Bronchial epithelial cell (primary cell): ENCODE measurements around the gene NAT9. TPM values are rescaled to one million over a fixed set of nuclear protein-coding genes. Genes with fewer than 3 reads are reported as not detected.
A peak's percentile ranks its signal among the peaks of the same experiment; 100 is the strongest.

Source experiments
- DNase-seq: peaks from one replicate; pipeline ENCODE4 v3.0.0-alpha.2; 2010; ENCODE audit warnings: low read depth
- FAIRE-seq: peaks from 2 replicates; lab custom pipeline; 2011; peaks lifted over from hg19 to GRCh38; lab: Jason Lieb, UNC
- H3K27me3 ChIP-seq: 2 replicates; pipeline ENCODE4 v1.5.1; 2011; ENCODE audit warnings: low read length; ENCODE audit not compliant: control insufficient read depth, insufficient read depth
- H3K36me3 ChIP-seq: 2 replicates; pipeline ENCODE4 v1.5.1; 2011; ENCODE audit warnings: low read length; ENCODE audit not compliant: control insufficient read depth, insufficient read depth
- H3K4me3 ChIP-seq: 2 replicates; pipeline ENCODE4 v1.5.1; 2011; ENCODE audit warnings: mild to moderate bottlenecking, low read depth, low read length, control low read depth
- CTCF ChIP-seq: IDR thresholded peaks from 2 replicates; pipeline ENCODE4 v1.5.1; 2011; ENCODE audit warnings: mild to moderate bottlenecking, moderate library complexity, low read length, control low read depth, inconsistent platforms; ENCODE audit not compliant: insufficient read depth, severe bottlenecking
- total RNA-seq: library from RNA; depleted of rRNA; stranded (reverse); fragments of >200 nt; gene quantifications from 2 replicates; pipeline ENCODE4 v1.2.1, GENCODE V29; 2014

Gene NAT9
- total RNA-seq, 1 donor from 2014 or later = 64.5 TPM

GRCh38 chr17:74736513-74737298 lies 39.4 kb downstream of the NAT9 start, which contains the start of gene RAB37:
RAB37 (plus strand) TSS chr17:74737256; CDS start chr17:74737273, 17 bp downstream.
- FAIRE-seq (no peak), DNase-seq (no peak)
- H3K36me3 ChIP-seq = no peaks in the 10 kb centered on the region
- peak; percentile 54 for TF ChIP-seq CTCF
- H3K27me3 ChIP-seq = peaks cover 8% of the 10 kb centered on the region
- H3K4me3 ChIP-seq = no peak within 1 kb of the TSS

- H3K36me3 ChIP-seq = no peaks in the 10 kb centered on the region
- DNase-seq (no peak), FAIRE-seq (no peak)
- TF ChIP-seq CTCF = no peak
- no peak overlapping the region for H3K4me3 ChIP-seq
- H3K27me3 ChIP-seq = peaks cover 8% of the 10 kb centered on the region
Observed at GRCh38 chr17:74734256-74734655, 41.9 kb downstream of the NAT9 start.

GRCh38 chr17:74733365-74734122 lies 42.6 kb downstream of the NAT9 start:
- Histone ChIP-seq H3K4me3 (no peak overlapping the region), H3K36me3 (no peaks in the 10 kb centered on the region), H3K27me3 (peaks cover 8% of the 10 kb centered on the region)
- DNase-seq (no peak), FAIRE-seq (peak; percentile 95)
- TF ChIP-seq CTCF = no peak

GRCh38 chr17:74732042-74732867 lies 43.9 kb downstream of the NAT9 start:
- H3K4me3 ChIP-seq = no peak overlapping the region
- DNase-seq = no peak
- H3K27me3 ChIP-seq = peaks cover 6% of the 10 kb centered on the region
- peak; percentile 77 for FAIRE-seq
- no peak for TF ChIP-seq CTCF
- H3K36me3 ChIP-seq = no peaks in the 10 kb centered on the region

- FAIRE-seq (no peak), DNase-seq (no peak)
- H3K4me3 ChIP-seq = no peak overlapping the region
- no peaks in the 10 kb centered on the region for H3K36me3 ChIP-seq
- H3K27me3 ChIP-seq = peaks cover 2% of the 10 kb centered on the region
- no peak for TF ChIP-seq CTCF
Observed at GRCh38 chr17:74731347-74731605, 44.9 kb downstream of the NAT9 start.
